ENCODE measurements around the gene CYP4A22.
A peak's percentile ranks its signal among the peaks of the same experiment; 100 is the strongest.
"Not testable (repeated sequence)": the region's sequence is repeated elsewhere in the genome, so short reads cannot be mapped to it uniquely, and the experiment has no call there.

The CYP4A22 gene

GRCh38 chr1:47149162-47149561 is 11.9 kb downstream of the CYP4A22 start:
- DNase-seq (ENCODE audit: low read depth in 2 of 3, low spot score in 1 of 3), result not testable (repeated sequence)

- not testable (repeated sequence) for DNase-seq (ENCODE audit: low read depth in 2 of 3, low spot score in 1 of 3)
These were observed 19.2 kb downstream of the CYP4A22 start for GRCh38 chr1:47156457-47156856.

- DNase-seq (ENCODE audit: low read depth in 2 of 3, low spot score in 1 of 3), result not testable (repeated sequence)
These were observed 20.7 kb downstream of the CYP4A22 start for GRCh38 chr1:47157957-47158356.

- DNase-seq (ENCODE audit: low read depth in 2 of 3, low spot score in 1 of 3), result no peak
These were observed 23.5 kb downstream of the CYP4A22 start for GRCh38 chr1:47160716-47161115.

- no peak for DNase-seq (ENCODE audit: low read depth in 2 of 3, low spot score in 1 of 3)
These were observed 24.2 kb downstream of the CYP4A22 start for GRCh38 chr1:47161298-47162040.

GRCh38 chr1:47164552-47164951 is 27.3 kb downstream of the CYP4A22 start:
- no peak for DNase-seq (ENCODE audit: low read depth in 2 of 3, low spot score in 1 of 3)

- no peak for DNase-seq (ENCODE audit: low read depth in 2 of 3, low spot score in 1 of 3)
These were observed 35.5 kb downstream of the CYP4A22 start for GRCh38 chr1:47172782-47173181.

GRCh38 chr1:47174656-47175020 is 37.4 kb downstream of the CYP4A22 start:
- DNase-seq (ENCODE audit: low read depth in 2 of 3, low spot score in 1 of 3), result no peak

- DNase-seq (ENCODE audit: low read depth in 2 of 3, low spot score in 1 of 3), result peak; percentile 19 to 66 (median 23)
These were observed 38.1 kb downstream of the CYP4A22 start for GRCh38 chr1:47175227-47175934.

GRCh38 chr1:47178020-47178419 is 40.8 kb downstream of the CYP4A22 start:
- DNase-seq (ENCODE audit: low read depth in 2 of 3, low spot score in 1 of 3), result no peak

GRCh38 chr1:47178654-47179016 is 41.4 kb downstream of the CYP4A22 start:
- DNase-seq (ENCODE audit: low read depth in 2 of 3, low spot score in 1 of 3), result no peak

- DNase-seq (ENCODE audit: low read depth in 2 of 3, low spot score in 1 of 3), result peak; percentile 76 to 80 (median 77)
These were observed 42.1 kb downstream of the CYP4A22 start for GRCh38 chr1:47179017-47179987.

GRCh38 chr1:47179988-47180563 is 42.8 kb downstream of the CYP4A22 start:
- DNase-seq (ENCODE audit: low read depth in 2 of 3, low spot score in 1 of 3), result no peak

GRCh38 chr1:47180603-47181094 is 43.4 kb downstream of the CYP4A22 start:
- no peak for DNase-seq (ENCODE audit: low read depth in 2 of 3, low spot score in 1 of 3)

- no peak for DNase-seq (ENCODE audit: low read depth in 2 of 3, low spot score in 1 of 3)
These were observed 44.1 kb downstream of the CYP4A22 start for GRCh38 chr1:47181095-47181954.

- DNase-seq (ENCODE audit: low read depth in 2 of 3, low spot score in 1 of 3), result no peak
These were observed 44.9 kb downstream of the CYP4A22 start for GRCh38 chr1:47181955-47182675.

- DNase-seq (ENCODE audit: low read depth in 2 of 3, low spot score in 1 of 3), result no peak
These were observed 45.5 kb downstream of the CYP4A22 start for GRCh38 chr1:47182676-47183235.

GRCh38 chr1:47183308-47184089 is 46.3 kb downstream of the CYP4A22 start:
- no peak for DNase-seq (ENCODE audit: low read depth in 2 of 3, low spot score in 1 of 3)
